HCT116 (cell line): ENCODE measurements around the gene SMPX. TPM values are rescaled to one million over a fixed set of nuclear protein-coding genes. Genes with fewer than 3 reads are reported as not detected.

ENCODE experiments used
- ATAC-seq: fragments of 200-7000 bp; cut with Tn5 transposase; 2 replicates; pipeline ENCODE4 v1.9.1; 2020; ENCODE audit warnings: mild to moderate bottlenecking, moderate library complexity
- BruUV-seq: library from RNA; stranded (reverse); fragments of 400-500 nt; replicated peaks from 2 replicates; lab custom pipeline; 2021; lab: Mats Ljungman, UMichigan
- CTCF ChIA-PET: fragments of 300-600 bp; sonication (Branson Sonifier 250); formaldehyde crosslinking; loops from one replicate; lab custom pipeline; 2021; ENCODE audit warnings: antibody characterized with exemption; lab: Charles Lee
- POLR2A ChIA-PET: fragments of 300-600, 350-600 bp; sonication (Branson Sonifier 250); formaldehyde crosslinking; loops from one replicate; lab custom pipeline; 2021; ENCODE audit warnings: antibody characterized with exemption; lab: Charles Lee
- RAD21 ChIA-PET, 2 experiments: fragments of 300-600 bp; sonication (Branson Sonifier 250); formaldehyde crosslinking; loops; one replicate each; lab custom pipeline; 2023; ENCODE audit warnings: low total read pairs in 2 of 2; ENCODE audit not compliant: uncharacterized antibody in 2 of 2, unreplicated experiment in 2 of 2, low non-redundant PET in 1 of 2; lab: Charles Lee
- DNase-seq: peaks from one replicate; pipeline ENCODE4 v3.0.0-alpha.2; 2010; ENCODE audit warnings: low read depth, low spot score
- H2AFZ ChIP-seq: fragments of 200-600 bp; shearing (Covaris generic), sonication (generic); 2 replicates; pipeline ENCODE4 v1.6.1; 2017; ENCODE audit warnings: low read depth, mixed run types, mixed read lengths, antibody characterized with exemption, low read length; ENCODE audit not compliant: poor library complexity, severe bottlenecking
- H3K27ac ChIP-seq: 2 replicates; pipeline ENCODE4 v1.5.1; 2012; ENCODE audit warnings: low read depth, low read length
- H3K27me3 ChIP-seq: fragments of 200-600 bp; sonication (generic); 2 replicates; pipeline ENCODE4 v1.6.1; 2016; ENCODE audit warnings: mixed run types, low read length, mixed read lengths; ENCODE audit not compliant: insufficient read depth
- H3K36me3 ChIP-seq, 2 experiments: fragments of 200-500 bp in 1 of 2; fragments of 200-600 bp in 1 of 2; sonication (Bioruptor generic) in 1 of 2; sonication (generic) in 1 of 2; 2 replicates each; pipeline versions ENCODE4 v1.5.1 to v1.6.1; 2014 to 2016; ENCODE audit warnings: low read length in 2 of 2, inconsistent platforms in 1 of 2, mixed read lengths in 1 of 2, mixed run types in 1 of 2; ENCODE audit not compliant: insufficient read depth in 2 of 2, control insufficient read depth in 1 of 2
- H3K4me1 ChIP-seq, 2 experiments: fragments of 200-600 bp in 1 of 2; sonication (generic) in 1 of 2; 2 replicates each; pipeline versions ENCODE4 v1.5.1 to v1.6.1; 2012 to 2017; ENCODE audit warnings: low read length in 2 of 2, inconsistent platforms in 1 of 2, mild to moderate bottlenecking in 1 of 2, mixed read lengths in 1 of 2, mixed run types in 1 of 2, moderate library complexity in 1 of 2; ENCODE audit not compliant: insufficient read depth in 2 of 2, control insufficient read depth in 1 of 2
- H3K4me2 ChIP-seq: fragments of 200-600 bp; sonication (generic); 2 replicates; pipeline ENCODE4 v1.6.1; 2017; ENCODE audit warnings: mixed run types, low read length, mixed read lengths
- H3K4me3 ChIP-seq, 2 experiments: fragments of 200-600 bp in 1 of 2; sonication (generic) in 1 of 2; replicated peaks in 1 of 2; 2 replicates each; pipeline ENCODE4 v1.5.1; 2011 to 2016; ENCODE audit warnings: low read length in 2 of 2, control low read depth in 1 of 2, low read depth in 1 of 2, mild to moderate bottlenecking in 1 of 2, mixed read lengths in 1 of 2, mixed run types in 1 of 2
- H3K79me2 ChIP-seq: fragments of 200-600 bp; sonication (generic); 2 replicates; pipeline ENCODE4 v1.6.1; 2017; ENCODE audit warnings: mild to moderate bottlenecking, mixed run types, low read length, moderate library complexity, mixed read lengths; ENCODE audit not compliant: insufficient read depth
- H3K9ac ChIP-seq: fragments of 200-600 bp; sonication (generic); 2 replicates; pipeline ENCODE4 v1.6.1; 2016; ENCODE audit warnings: low read length, mixed read lengths
- H3K9me2 ChIP-seq: fragments of 200-600 bp; sonication (generic), shearing (Covaris generic); 2 replicates; pipeline ENCODE4 v1.6.1; 2017; ENCODE audit warnings: mixed run types, mild to moderate bottlenecking, moderate library complexity; ENCODE audit not compliant: insufficient read depth
- H3K9me3 ChIP-seq, 2 experiments: fragments of 200-500 bp in 1 of 2; fragments of 200-600 bp in 1 of 2; sonication (Bioruptor generic) in 1 of 2; sonication (generic) in 1 of 2; 2 replicates each; pipeline ENCODE4 v1.6.1; 2014 to 2017; ENCODE audit warnings: low read length in 2 of 2, mixed read lengths in 2 of 2, inconsistent platforms in 1 of 2, low read depth in 1 of 2, mild to moderate bottlenecking in 1 of 2, mixed run types in 1 of 2, moderate library complexity in 1 of 2; ENCODE audit not compliant: control insufficient read depth in 1 of 2, insufficient read depth in 1 of 2
- H4K20me1 ChIP-seq: fragments of 200-600 bp; sonication (generic), shearing (Covaris generic); 2 replicates; pipeline ENCODE4 v1.6.1; 2017; ENCODE audit warnings: mixed run types, mild to moderate bottlenecking, moderate library complexity; ENCODE audit not compliant: insufficient read depth
- EGR1 ChIP-seq: IDR thresholded peaks from 2 replicates; pipeline ENCODE4 v1.6.1; 2012; ENCODE audit warnings: low read depth
- EZH2 ChIP-seq: fragments of 200-600 bp; sonication (generic); IDR thresholded peaks from 2 replicates; pipeline ENCODE4 v1.6.1; 2017; ENCODE audit warnings: antibody characterized with exemption, mixed run types
- FOSL1 ChIP-seq: IDR thresholded peaks from 2 replicates; pipeline ENCODE4 v1.6.1; 2012; ENCODE audit warnings: low read depth
- POLR2A ChIP-seq: IDR thresholded peaks from 2 replicates; pipeline ENCODE4 v1.7.0; 2011; ENCODE audit warnings: borderline replicate concordance; ENCODE audit not compliant: insufficient read depth, insufficient read length; ENCODE audit errors: extremely low read depth
- RAD21 ChIP-seq: IDR thresholded peaks from 2 replicates; pipeline ENCODE4 v1.6.1; 2012; ENCODE audit warnings: low read depth, mild to moderate bottlenecking
- SIN3A ChIP-seq: IDR thresholded peaks from 2 replicates; pipeline ENCODE4 v1.6.1; 2012; ENCODE audit warnings: low read depth
- SRF ChIP-seq: IDR thresholded peaks from 2 replicates; pipeline ENCODE4 v1.6.1; 2012; ENCODE audit warnings: low read depth
- ZFX ChIP-seq: fragments of 450-650 bp; IDR thresholded peaks from 2 replicates; pipeline ENCODE4 v1.6.1; 2017
- intact Hi-C: fragments of 100-400 bp; cut with micrococcal nuclease; formaldehyde crosslinking; loops from 2 replicates; pipeline ENCODE4 v1.10.0; 2022
- total RNA-seq: library from RNA; stranded (reverse); gene quantifications from one replicate; pipeline ENCODE4 v1.2.1, GENCODE V29; 2021; ENCODE audit not compliant: unreplicated experiment

SMPX gene
- total RNA-seq, 1 experiment from 2014 or later: 0.59 TPM

DNA sequence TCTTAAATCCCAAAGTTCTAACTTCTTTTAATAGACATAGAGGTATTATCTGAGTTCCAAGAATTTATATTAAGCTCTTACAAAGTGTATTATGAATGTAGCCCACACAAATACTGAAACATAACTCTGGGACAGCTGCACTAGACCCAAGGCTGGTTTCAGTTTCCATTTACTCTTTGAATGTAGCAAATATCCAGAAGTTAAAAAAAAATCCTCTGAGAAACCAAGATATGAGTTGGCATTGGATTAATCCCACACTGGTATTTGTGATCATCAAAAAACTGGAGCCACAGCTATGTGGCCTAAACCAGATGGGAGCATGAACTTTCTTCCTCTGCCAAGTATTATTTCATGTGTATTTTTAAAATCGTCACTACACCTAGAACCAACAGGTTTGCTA lies 23.6 kb upstream of the SMPX start:
- Histone ChIP-seq H3K27ac (no peak overlapping the region), H3K27me3 (no peaks in the 10 kb centered on the region), H3K9ac (no peak overlapping the region), H3K9me2 (no peaks in the 10 kb centered on the region), H3K79me2 (no peaks in the 10 kb centered on the region), H3K36me3 (no peaks in the 10 kb centered on the region), H4K20me1 (no peaks in the 10 kb centered on the region), H2AFZ (no peak overlapping the region), H3K9me3 (no peaks in the 10 kb centered on the region), H3K4me1 (no peaks in the 10 kb centered on the region), H3K4me2 (no peak overlapping the region), H3K4me3 (no peak overlapping the region)
- BruUV-seq: no TSS peak
- intact Hi-C loops: no loop called here
- ChIA-PET CTCF (interaction anchor here (1.3 kb wide), 1 partner anchor 11 kb away, joined by 3 read pairs; no protein-coding TSS in a partner anchor), POLR2A (no interaction called here), RAD21 (no interaction called here)
- ATAC-seq (no peak), DNase-seq (no peak)
- no peak for TF ChIP-seq SRF
- no peak for TF ChIP-seq POLR2A
- TF ChIP-seq EGR1: no peak
- no peak for TF ChIP-seq EZH2
- TF ChIP-seq RAD21: no peak

DNA sequence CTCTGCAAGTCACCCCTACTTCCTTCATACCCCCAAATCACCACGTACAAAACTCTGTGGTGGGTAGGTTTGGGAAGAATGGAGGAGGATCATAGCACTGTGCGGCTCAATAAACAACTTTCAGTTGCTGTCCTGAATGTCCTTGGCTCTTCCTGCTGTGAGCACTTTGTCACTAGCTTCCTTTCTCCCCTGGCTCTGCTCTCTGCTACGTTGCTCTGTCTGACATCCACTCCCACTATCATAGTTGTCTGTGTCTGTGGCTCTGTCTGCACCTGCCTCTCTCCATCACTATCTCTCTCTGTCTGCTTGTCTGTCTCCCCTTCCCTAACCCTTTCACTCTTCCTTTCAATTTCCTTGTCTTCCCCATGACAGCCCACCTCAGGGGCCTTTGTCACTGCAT lies 21.2 kb upstream of the SMPX start:
- Histone ChIP-seq H3K36me3 (no peaks in the 10 kb centered on the region), H3K4me3 (no peak overlapping the region), H3K27ac (no peak overlapping the region), H3K27me3 (no peaks in the 10 kb centered on the region), H3K9me3 (no peaks in the 10 kb centered on the region), H3K79me2 (no peaks in the 10 kb centered on the region), H4K20me1 (no peaks in the 10 kb centered on the region), H3K4me1 (no peaks in the 10 kb centered on the region), H3K4me2 (no peak overlapping the region), H3K9ac (no peak overlapping the region), H2AFZ (no peak overlapping the region), H3K9me2 (no peaks in the 10 kb centered on the region)
- intact Hi-C loops: no loop called here
- ChIA-PET POLR2A (no interaction called here), RAD21 (no interaction called here), CTCF (no interaction called here)
- BruUV-seq: no TSS peak
- no peak for ATAC-seq
- TF ChIP-seq SIN3A: no peak
- no peak for TF ChIP-seq POLR2A
- TF ChIP-seq ZFX: no peak
- no peak for TF ChIP-seq FOSL1
- no peak for DNase-seq
